Heart right ventricle (tissue), 16 donors: ENCODE measurements around the gene CHD2. TPM values are rescaled to one million over a fixed set of nuclear protein-coding genes. Genes with fewer than 3 reads are reported as not detected.

Experiments
- ATAC-seq, 8 donors: fragments of 200-7000 bp; cut with Tn5 transposase; one replicate each; pipeline ENCODE4 v1.9.1; 2020; ENCODE audit warnings: mild to moderate bottlenecking in 8 of 8, moderate library complexity in 8 of 8, moderate number of reproducible peaks in 1 of 8
- DNase-seq, 2 donors: peaks; one replicate each; pipeline ENCODE4 v3.0.0-alpha.2; 2020
- H3K27ac ChIP-seq, 10 donors: fragments of 200-600 bp; sonication (generic) in 2 of 10; one replicate each; pipeline versions ENCODE4 v1.5.0 to v1.8.0; 2020 to 2022; ENCODE audit warnings: mild to moderate bottlenecking in 3 of 10
- H3K27me3 ChIP-seq, 7 donors: fragments of 200-600 bp; one replicate each; pipeline ENCODE4 v1.8.0; 2021 to 2022; ENCODE audit warnings: mild to moderate bottlenecking in 2 of 7
- H3K36me3 ChIP-seq, 9 donors: fragments of 200-600 bp; sonication (generic) in 1 of 9; one replicate each; pipeline versions ENCODE4 v1.5.0 to v1.8.0; 2020 to 2022; ENCODE audit warnings: mild to moderate bottlenecking in 2 of 9
- H3K4me1 ChIP-seq, 9 donors: fragments of 200-600 bp; sonication (generic) in 1 of 9; one replicate each; pipeline versions ENCODE4 v1.5.0 to v1.8.0; 2020 to 2022; ENCODE audit warnings: mild to moderate bottlenecking in 4 of 9
- H3K4me3 ChIP-seq, 10 donors: fragments of 200-600 bp; sonication (generic) in 2 of 10; one replicate each; pipeline versions ENCODE4 v1.5.0 to v1.8.0; 2020 to 2022; ENCODE audit warnings: mild to moderate bottlenecking in 7 of 10, moderate library complexity in 2 of 10
- H3K9me3 ChIP-seq, 11 donors: fragments of 200-600 bp in 10 of 11; sonication (generic) in 2 of 11; one replicate each; pipeline versions ENCODE4 v1.5.0 to v1.8.0; 2013 to 2022; ENCODE audit warnings: mild to moderate bottlenecking in 2 of 11, control low read depth in 1 of 11, moderate library complexity in 1 of 11
- WGBS, 2 donors: extraction: QIAGEN DNeasy Blood & Tissue Kit; methylation state at CpG; one replicate each; pipeline ENCODE4 v1.1.7; 2013; ENCODE audit warnings: inconsistent platforms in 1 of 2; 5-methylcytosine and 5-hydroxymethylcytosine counted together
- intact Hi-C, 10 donors: fragments of 100-400 bp; cut with DNase I; formaldehyde crosslinking; loops; one replicate each; pipeline versions ENCODE4 v1.11.1 to v1.14.2; 2022
- polyA plus RNA-seq, 2 donors: library from polyadenylated mRNA; stranded (reverse); fragments of 200-250 nt; gene quantifications; one replicate each; pipeline ENCODE4 v1.2.3, GENCODE V29; 2013
- total RNA-seq, 10 donors: library from RNA; stranded (reverse); fragmentation: NEBNext Ultra II Directional in 3 of 10; extraction: Animal tissue kit (Norgen Biotek cat#: 25700) in 3 of 10; gene quantifications; one replicate each; pipeline versions ENCODE4 v1.2.1 to v1.2.4, GENCODE V29; 2021 to 2023
- TF ChIP-seq, protein P1 (sequence below), 9 donors: fragments of 200-600 bp; sonication (generic) in 2 of 9; IDR thresholded peaks; one replicate each; pipeline versions ENCODE4 v1.5.0 to v1.8.0; 2021 to 2022; ENCODE audit warnings: antibody characterized with exemption in 9 of 9, mild to moderate bottlenecking in 5 of 9, moderate library complexity in 1 of 9
- donor health status: Arrhythmogenic right ventricular cardiomyopathy.
- donor health status: ischemic (EF 13 %, LVEDD 7.1; RV severe dilation, severe dysfunction).
- donor health status: healthy with polysubstance abuse.
- donor health status: DM: no; HTN: yes; CAD: no.
- donor health status: DM: no; HTN: no; CAD: no.
- donor health status: ischemic (EF 25% LVEDD 6.9; RV normal size, moderate dysfunction).
- donor health status: ischemic (EF 25% LVEDD 5.7; RV mildly dilated, moderate dysfunction).
- donor health status: healthy.
- donor health status: DM: yes; HTN: yes; CAD: no.
- donor health status: Ischemic cardiomyopathy.
- donor health status: ischemic (EF 35%, LVEDD 5.7; RV mildly dilated, moderate dysfunction).
- donor health status: nonischemic (EF 11% LVEDD 7.7; RV severe dilation, severe dysfunction).
- donor health status: DM: yes; HTN: yes; CAD: no.
- donor health status: PGD.
- donor health status: ischemic (EF 29% LVEDD 5.4; RV normal size, mild dysfunction).
- donor health status: nonischemic (EF 23%, LVEDD 6.1; RV moderate dilation, normal function).

Gene CHD2
- total and polyA plus RNA-seq, 12 donors, result 12.2 to 74.0 (median 54.6) TPM

DNA sequence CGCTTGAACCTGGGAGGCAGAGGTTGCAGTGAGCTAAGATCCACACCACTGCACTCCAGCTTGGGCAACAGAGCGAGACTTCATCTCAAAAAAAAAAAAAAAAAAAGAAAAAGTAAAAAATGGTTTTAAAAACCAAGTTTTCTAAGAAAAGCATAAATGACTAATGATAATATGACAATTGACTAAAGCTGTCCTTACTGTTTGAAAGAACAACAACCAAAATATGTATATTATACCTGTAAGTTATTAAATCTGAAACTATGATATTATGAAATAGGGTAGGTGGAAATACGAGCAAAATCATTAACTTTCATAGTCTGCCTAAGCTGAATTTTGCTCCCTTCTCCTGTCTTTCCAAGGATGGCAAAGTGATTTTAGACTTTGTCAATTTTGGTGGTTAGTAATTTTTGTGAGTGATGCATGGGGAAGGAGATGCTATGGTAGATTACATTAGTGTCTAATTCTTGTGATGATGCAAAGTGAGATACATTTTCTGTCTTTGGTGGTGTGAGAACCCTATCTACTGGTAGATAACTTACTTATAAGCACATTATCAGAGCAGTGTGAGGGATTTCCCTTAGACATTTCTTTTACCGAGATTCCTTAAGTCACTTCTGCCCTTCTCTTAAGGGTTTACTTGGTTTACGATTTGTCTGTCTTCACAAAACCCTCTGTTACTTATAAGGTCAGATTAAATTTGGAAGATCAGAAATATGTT is 10.6 kb upstream of the CHD2 start:
- Histone ChIP-seq H3K4me3 (peak overlapping the region in 1 of 10 donors; percentile 5), H3K27me3 (no peaks in the 10 kb centered on the region), H3K27ac (peak overlapping the region in 2 of 10 donors; percentile 16 to 27), H3K36me3 (peaks cover 0 to 92% (median 70%) of the 10 kb centered on the region in 9 donors), H3K4me1 (peaks cover 0 to 85% (median 55%) of the 10 kb centered on the region in 9 donors), H3K9me3 (no peaks in the 10 kb centered on the region)
- 80 to 85% methylated on average over 5 of the region's 5 CpGs for WGBS, 2 donors
- intact Hi-C loops, result loop anchor here in 1 of 10 donors (10.0 kb wide), 1 partner anchor 75 kb away; no protein-coding TSS in a partner anchor
- TF ChIP-seq, protein P1, sequence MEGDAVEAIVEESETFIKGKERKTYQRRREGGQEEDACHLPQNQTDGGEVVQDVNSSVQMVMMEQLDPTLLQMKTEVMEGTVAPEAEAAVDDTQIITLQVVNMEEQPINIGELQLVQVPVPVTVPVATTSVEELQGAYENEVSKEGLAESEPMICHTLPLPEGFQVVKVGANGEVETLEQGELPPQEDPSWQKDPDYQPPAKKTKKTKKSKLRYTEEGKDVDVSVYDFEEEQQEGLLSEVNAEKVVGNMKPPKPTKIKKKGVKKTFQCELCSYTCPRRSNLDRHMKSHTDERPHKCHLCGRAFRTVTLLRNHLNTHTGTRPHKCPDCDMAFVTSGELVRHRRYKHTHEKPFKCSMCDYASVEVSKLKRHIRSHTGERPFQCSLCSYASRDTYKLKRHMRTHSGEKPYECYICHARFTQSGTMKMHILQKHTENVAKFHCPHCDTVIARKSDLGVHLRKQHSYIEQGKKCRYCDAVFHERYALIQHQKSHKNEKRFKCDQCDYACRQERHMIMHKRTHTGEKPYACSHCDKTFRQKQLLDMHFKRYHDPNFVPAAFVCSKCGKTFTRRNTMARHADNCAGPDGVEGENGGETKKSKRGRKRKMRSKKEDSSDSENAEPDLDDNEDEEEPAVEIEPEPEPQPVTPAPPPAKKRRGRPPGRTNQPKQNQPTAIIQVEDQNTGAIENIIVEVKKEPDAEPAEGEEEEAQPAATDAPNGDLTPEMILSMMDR (IDR thresholded peaks at IDR 0.05), result no peak
- peak in 1 of 8 donors; percentile 20 for ATAC-seq
- no peak for DNase-seq

DNA sequence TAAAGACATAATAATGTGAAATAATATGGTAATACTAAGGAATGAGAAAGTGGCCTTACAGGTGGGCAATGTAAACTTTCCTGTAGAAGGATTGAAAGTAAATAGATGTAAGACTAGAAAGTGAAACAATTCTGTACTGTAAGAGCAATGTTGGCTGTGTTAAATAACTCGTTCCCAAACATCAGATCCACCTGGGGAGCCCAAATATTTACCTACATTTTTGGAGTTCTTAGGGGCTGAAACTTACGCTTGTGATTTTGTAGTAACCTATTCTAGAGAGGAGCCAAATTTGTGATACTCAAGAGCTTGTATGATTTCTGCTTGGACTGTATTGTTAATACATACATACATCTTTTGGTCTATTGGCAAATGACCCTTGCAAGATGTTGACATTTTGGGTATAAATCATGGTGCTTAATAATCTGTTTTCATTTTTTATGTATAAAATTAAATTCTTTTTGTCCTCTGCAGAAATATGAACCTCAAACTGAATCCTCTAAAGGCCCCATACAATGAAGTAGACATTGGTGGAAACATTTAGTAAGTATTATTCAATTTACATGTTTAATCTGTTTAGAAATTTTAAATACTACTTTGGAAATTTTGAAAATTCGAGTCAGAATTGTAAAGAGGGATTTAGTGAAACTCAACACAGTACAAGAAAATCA is 8.5 kb upstream of the CHD2 start:
- H3K27ac ChIP-seq, result peak overlapping the region in 1 of 10 donors; percentile 19
- ATAC-seq, result no peak

DNA sequence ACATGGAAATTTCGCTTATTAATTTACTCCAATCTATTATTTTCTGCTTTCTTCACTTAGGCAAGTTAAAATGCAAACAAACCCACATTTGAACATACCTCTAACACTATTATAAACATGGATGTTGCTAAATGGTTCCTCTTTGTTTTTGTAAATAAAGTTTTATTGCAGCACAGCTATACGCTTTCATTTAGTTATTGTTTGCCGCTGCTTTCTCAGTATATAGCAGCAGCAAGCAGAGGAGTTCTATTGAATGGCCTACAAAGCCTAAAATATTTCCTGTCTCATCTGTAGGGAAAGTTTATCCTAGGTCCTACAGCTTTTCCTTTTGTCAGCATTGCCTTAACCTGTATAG is 7.9 kb upstream of the CHD2 start:
- no peak for ATAC-seq
- peaks cover 0 to 90% (median 65%) of the 10 kb centered on the region in 9 donors for H3K4me1 ChIP-seq
- TF ChIP-seq, protein P1 (IDR thresholded peaks at IDR 0.05), result no peak
- H3K27me3 ChIP-seq, result no peaks in the 10 kb centered on the region
- WGBS, 2 donors, result 95 to 98% methylated on average over 3 of the region's 3 CpGs
- H3K9me3 ChIP-seq, result no peaks in the 10 kb centered on the region
- intact Hi-C loops, result no loop called here
- H3K36me3 ChIP-seq, result peaks cover 0 to 100% (median 68%) of the 10 kb centered on the region in 9 donors
- no peak overlapping the region for H3K27ac ChIP-seq
- H3K4me3 ChIP-seq, result no peak overlapping the region
- no peak for DNase-seq

More for the DNA sequence above, 8.5 kb upstream of the CHD2 start:
- peaks cover 0 to 100% (median 71%) of the 10 kb centered on the region in 9 donors for H3K36me3 ChIP-seq
- no peaks in the 10 kb centered on the region for H3K9me3 ChIP-seq
- WGBS, 2 donors, result 66 to 75% methylated on average over 3 of the region's 3 CpGs
- H3K4me3 ChIP-seq, result no peak overlapping the region
- intact Hi-C loops, result no loop called here
- TF ChIP-seq, protein P1 (IDR thresholded peaks at IDR 0.05), result no peak
- peaks cover 0 to 90% (median 65%) of the 10 kb centered on the region in 9 donors for H3K4me1 ChIP-seq
- DNase-seq, result no peak
- H3K27me3 ChIP-seq, result no peaks in the 10 kb centered on the region

DNA sequence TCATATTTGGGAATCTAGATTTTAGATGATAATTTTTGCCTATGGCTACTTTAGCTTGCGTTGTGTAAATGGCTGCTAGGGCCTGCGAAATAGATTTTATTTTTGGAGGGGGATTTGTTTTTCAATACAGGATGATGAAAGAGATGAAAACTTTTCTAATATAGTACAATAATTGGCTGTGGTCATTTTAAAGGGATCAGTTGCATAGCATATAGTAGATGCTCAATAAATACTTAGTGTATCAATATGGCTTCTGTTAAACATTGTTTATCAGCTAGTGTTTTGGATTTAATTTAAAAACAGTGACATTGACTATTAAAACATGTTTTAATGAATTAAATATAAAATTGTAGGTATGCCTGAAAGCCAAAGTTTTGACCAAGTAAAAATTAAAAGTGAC is 6.9 kb upstream of the CHD2 start:
- Histone ChIP-seq H3K27me3 (no peaks in the 10 kb centered on the region), H3K4me1 (peaks cover 0 to 90% (median 65%) of the 10 kb centered on the region in 9 donors), H3K27ac (no peak overlapping the region), H3K4me3 (no peak overlapping the region), H3K36me3 (peaks cover 0 to 99% (median 58%) of the 10 kb centered on the region in 9 donors), H3K9me3 (no peaks in the 10 kb centered on the region)
- no peak for ATAC-seq
- DNase-seq, result no peak
- 71 to 99% methylated on average over 2 of the region's 2 CpGs for WGBS, 2 donors
- TF ChIP-seq, protein P1 (IDR thresholded peaks at IDR 0.05), result no peak
- intact Hi-C loops, result no loop called here
